Hematopoietic multipotent progenitor cell treated with erythropoietin and hydrocortisone succinate and interleukin-3 and kit ligand, for 17 days (in vitro differentiated cells): Measurements from ENCODE around the gene TMC7.
"Not testable (repeated sequence)": the region's sequence is repeated elsewhere in the genome, so short reads cannot be mapped to it uniquely, and the experiment has no call there.

Experiments used
- DNase-seq: peaks from one replicate; pipeline ENCODE4 v3.0.0-alpha.2; 2015; ENCODE audit warnings: low spot score

The TMC7 gene

GRCh38 chr16:18979936-18980335, 3.8 kb upstream of the TMC7 start:
- no peak for DNase-seq

- DNase-seq = no peak
Measured at GRCh38 chr16:18984435-18985005, 786 bp downstream of the TMC7 start.

- not testable (repeated sequence) for DNase-seq
Measured at GRCh38 chr16:18985256-18985655, 1.5 kb downstream of the TMC7 start.

GRCh38 chr16:18991731-18992130, 8.0 kb downstream of the TMC7 start:
- DNase-seq = not testable (repeated sequence)

- DNase-seq = not testable (repeated sequence)
Measured at GRCh38 chr16:18993531-18993930, 9.8 kb downstream of the TMC7 start.

- DNase-seq = not testable (repeated sequence)
Measured at GRCh38 chr16:18994181-18994580, 10.4 kb downstream of the TMC7 start.

- DNase-seq = not testable (repeated sequence)
Measured at GRCh38 chr16:18995406-18995805, 11.7 kb downstream of the TMC7 start.

- not testable (repeated sequence) for DNase-seq
Measured at GRCh38 chr16:18996536-18996935, 12.8 kb downstream of the TMC7 start.

GRCh38 chr16:18997001-18997400, 13.3 kb downstream of the TMC7 start:
- DNase-seq = not testable (repeated sequence)

- DNase-seq = no peak
Measured at GRCh38 chr16:18999045-18999393, 15.3 kb downstream of the TMC7 start.

GRCh38 chr16:19001788-19002187, 18.1 kb downstream of the TMC7 start:
- DNase-seq = no peak

GRCh38 chr16:19003935-19004334, 20.2 kb downstream of the TMC7 start:
- DNase-seq = no peak

GRCh38 chr16:19005561-19006445, 22.1 kb downstream of the TMC7 start:
- DNase-seq = no peak

GRCh38 chr16:19006446-19007315, 22.9 kb downstream of the TMC7 start:
- DNase-seq = no peak

GRCh38 chr16:19008245-19009169, 24.8 kb downstream of the TMC7 start:
- no peak for DNase-seq

- DNase-seq = no peak
Measured at GRCh38 chr16:19011169-19011731, 27.5 kb downstream of the TMC7 start.

- no peak for DNase-seq
Measured at GRCh38 chr16:19014461-19014860, 30.7 kb downstream of the TMC7 start.

GRCh38 chr16:19017179-19017578, 33.4 kb downstream of the TMC7 start:
- DNase-seq = no peak

- no peak for DNase-seq
Measured at GRCh38 chr16:19020689-19021088, 37.0 kb downstream of the TMC7 start.

- no peak for DNase-seq
Measured at GRCh38 chr16:19021747-19022146, 38.0 kb downstream of the TMC7 start.

- DNase-seq = no peak
Measured at GRCh38 chr16:19027416-19027815, 43.7 kb downstream of the TMC7 start.
